Panc1 (cell line): ENCODE results near the gene SLC7A9. TPM values are rescaled to one million over a fixed set of nuclear protein-coding genes. Genes with fewer than 3 reads are reported as not detected.

Source experiments
- ATAC-seq: fragments of 200-7000 bp; cut with Tn5 transposase; 2 replicates; pipeline ENCODE4 v1.9.1; 2020; ENCODE audit warnings: mild to moderate bottlenecking, moderate library complexity
- Bru-seq: library from RNA; stranded (reverse); fragments of 400-500 nt; gene quantifications from one replicate; lab custom pipeline; 2021; lab: Mats Ljungman, UMichigan
- BruChase-seq, 2 experiments: library from RNA; stranded (reverse); fragments of 400-500 nt; gene quantifications; one replicate each; lab custom pipeline; 2021; lab: Mats Ljungman, UMichigan
- BruUV-seq: library from RNA; stranded (reverse); fragments of 400-500 nt; replicated peaks from 2 replicates; lab custom pipeline; 2021; lab: Mats Ljungman, UMichigan
- CTCF ChIA-PET: fragments of 300-600 bp; sonication (Branson Sonifier 250); formaldehyde crosslinking; loops from one replicate; lab custom pipeline; 2022; ENCODE audit warnings: antibody characterized with exemption; lab: Charles Lee
- POLR2A ChIA-PET: fragments of 300-600 bp; sonication (Branson Sonifier 250); formaldehyde crosslinking; loops from one replicate; lab custom pipeline; 2022; ENCODE audit warnings: antibody characterized with exemption; lab: Charles Lee
- DNase-seq: peaks from one replicate; pipeline ENCODE4 v3.0.0-alpha.2; 2010; ENCODE audit warnings: low read depth, low spot score
- H3K27ac ChIP-seq: 2 replicates; pipeline ENCODE4 v1.5.1; 2011; ENCODE audit warnings: mild to moderate bottlenecking, low read length, inconsistent platforms
- H3K27me3 ChIP-seq: fragments of 200-500 bp; sonication (Bioruptor generic); 2 replicates; pipeline ENCODE4 v1.6.0; 2014; ENCODE audit warnings: low read length, inconsistent platforms; ENCODE audit not compliant: control insufficient read depth, insufficient read depth
- H3K36me3 ChIP-seq: fragments of 200-500 bp; sonication (Bioruptor generic); 2 replicates; pipeline ENCODE4 v1.5.1; 2014; ENCODE audit warnings: inconsistent platforms, mild to moderate bottlenecking, low read length, moderate library complexity; ENCODE audit not compliant: control insufficient read depth, insufficient read depth
- H3K4me1 ChIP-seq: 2 replicates; pipeline ENCODE4 v1.5.1; 2011; ENCODE audit warnings: inconsistent platforms, mild to moderate bottlenecking, low read length, moderate library complexity; ENCODE audit not compliant: control insufficient read depth, insufficient read depth
- H3K4me3 ChIP-seq, 2 experiments: 2 replicates each; pipeline ENCODE4 v1.5.1; 2011 to 2012; ENCODE audit warnings: low read depth in 2 of 2, low read length in 2 of 2, mild to moderate bottlenecking in 2 of 2, inconsistent platforms in 1 of 2, moderate library complexity in 1 of 2
- H3K9me3 ChIP-seq: fragments of 200-500 bp; sonication (Bioruptor generic); 2 replicates; pipeline ENCODE4 v1.5.1; 2014; ENCODE audit warnings: low read depth, mild to moderate bottlenecking, inconsistent platforms, low read length, moderate library complexity; ENCODE audit not compliant: control insufficient read depth, insufficient read depth
- POLR2AphosphoS5 ChIP-seq: IDR thresholded peaks from 2 replicates; pipeline ENCODE4 v1.6.1; 2012; ENCODE audit warnings: mild to moderate bottlenecking, low read depth, low read length, moderate library complexity
- SIN3A ChIP-seq: IDR thresholded peaks from 2 replicates; pipeline ENCODE4 v1.6.1; 2012; ENCODE audit warnings: low read depth, mild to moderate bottlenecking, low read length, moderate library complexity, borderline replicate concordance; ENCODE audit not compliant: insufficient read depth
- TCF7L2 ChIP-seq: IDR thresholded peaks from 2 replicates; pipeline ENCODE4 v1.6.1; 2011; ENCODE audit warnings: mild to moderate bottlenecking, low read depth, low read length, inconsistent platforms
- in situ Hi-C: cut with HindIII; loops from 2 replicates; pipeline ENCODE4 v1.10.0; 2016; ENCODE audit warnings: low sequenced_read_pairs, low pct_unique_long_range_greater_than_20kb
- intact Hi-C: fragments of 100-400 bp; cut with micrococcal nuclease; formaldehyde crosslinking; loops from one replicate; pipeline ENCODE4 v1.10.0; 2022; ENCODE audit not compliant: unreplicated experiment
- long read RNA-seq: library from polyadenylated mRNA; unstranded; transcript quantifications from one replicate; pipeline ENCODE4 v2.0.0, GENCODE V29; 2021; ENCODE audit not compliant: unreplicated experiment
- polyA plus RNA-seq: library from polyadenylated mRNA; unstranded; fragments of >200 nt; gene quantifications from one replicate; pipeline ENCODE4 v1.2.1, GENCODE V29; 2012; ENCODE audit warnings: missing spikeins; ENCODE audit not compliant: insufficient read length
- total RNA-seq: library from RNA; stranded (reverse); gene quantifications from one replicate; pipeline ENCODE4 v1.2.1, GENCODE V29; 2021; ENCODE audit not compliant: unreplicated experiment
- TF ChIP-seq, protein P1 (sequence below), 2 experiments: IDR thresholded peaks; 2 replicates each; pipeline ENCODE4 v1.6.1; 2011 to 2012; ENCODE audit warnings: low read depth in 2 of 2, control low read depth in 1 of 2, low read length in 1 of 2, mild to moderate bottlenecking in 1 of 2, moderate library complexity in 1 of 2; ENCODE audit not compliant: insufficient read depth in 1 of 2
- TF ChIP-seq, protein P2 (sequence below): fragments of 450-650 bp; IDR thresholded peaks from 2 replicates; pipeline ENCODE4 v1.5.1; 2017; ENCODE audit warnings: mild to moderate bottlenecking

SLC7A9 gene
- total RNA-seq (0.28 TPM), Bru-seq, nascent RNA (percentile 22 among the genes with signal in this experiment), BruChase-seq, experiment 1, labeled RNA remaining after a 2-hour chase (percentile 30 among the genes with signal in this experiment), BruChase-seq, experiment 2, labeled RNA remaining after a 6-hour chase (percentile 26 among the genes with signal in this experiment)
- 0.36 TPM for polyA plus RNA-seq
- long read RNA-seq: 0 reads

DNA sequence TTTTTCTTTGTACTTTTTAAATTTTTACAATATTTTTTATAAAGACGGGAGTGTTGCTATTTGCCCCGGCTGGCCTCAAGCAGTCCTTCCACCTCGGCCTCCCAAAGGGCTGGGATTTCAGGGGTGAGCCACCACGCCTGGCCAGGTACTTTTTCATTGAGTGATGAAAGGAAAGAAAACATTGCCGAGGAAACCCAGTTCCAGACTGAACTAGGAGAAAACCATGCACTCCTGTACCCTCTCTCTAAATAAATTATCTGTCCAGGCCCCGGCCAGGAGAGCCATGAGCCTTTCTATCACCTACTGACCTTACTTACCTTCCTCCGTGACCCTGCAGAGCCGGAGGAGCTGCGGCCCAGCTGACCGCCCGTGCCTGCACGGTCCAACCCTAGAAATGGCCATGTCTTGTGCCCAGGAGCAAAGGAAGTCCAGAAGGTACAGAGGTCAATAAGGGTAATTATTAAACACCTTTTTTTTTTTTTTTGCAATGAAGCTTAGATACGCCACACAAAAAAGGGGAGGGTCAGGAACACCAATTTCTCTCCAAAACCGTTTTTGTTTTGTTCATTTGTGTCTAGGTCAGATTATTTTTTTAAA is at the start of gene SLC7A9:
TSS of gene SLC7A9 (minus strand) at position 399 of the 597 bp plus-strand sequence. CDS start 1,233 bp downstream, outside the sequence.
- Histone ChIP-seq H3K27me3 (no peaks in the 10 kb centered on the region), H3K4me3 (no peak within 1 kb of the TSS), H3K36me3 (no peaks in the 10 kb centered on the region), H3K4me1 (no peaks in the 10 kb centered on the region), H3K27ac (no peak within 1 kb of the TSS), H3K9me3 (no peaks in the 10 kb centered on the region)
- DNase-seq: no peak
- no peak for TF ChIP-seq TCF7L2
- no peak for TF ChIP-seq POLR2AphosphoS5
- TF ChIP-seq, protein P1, sequence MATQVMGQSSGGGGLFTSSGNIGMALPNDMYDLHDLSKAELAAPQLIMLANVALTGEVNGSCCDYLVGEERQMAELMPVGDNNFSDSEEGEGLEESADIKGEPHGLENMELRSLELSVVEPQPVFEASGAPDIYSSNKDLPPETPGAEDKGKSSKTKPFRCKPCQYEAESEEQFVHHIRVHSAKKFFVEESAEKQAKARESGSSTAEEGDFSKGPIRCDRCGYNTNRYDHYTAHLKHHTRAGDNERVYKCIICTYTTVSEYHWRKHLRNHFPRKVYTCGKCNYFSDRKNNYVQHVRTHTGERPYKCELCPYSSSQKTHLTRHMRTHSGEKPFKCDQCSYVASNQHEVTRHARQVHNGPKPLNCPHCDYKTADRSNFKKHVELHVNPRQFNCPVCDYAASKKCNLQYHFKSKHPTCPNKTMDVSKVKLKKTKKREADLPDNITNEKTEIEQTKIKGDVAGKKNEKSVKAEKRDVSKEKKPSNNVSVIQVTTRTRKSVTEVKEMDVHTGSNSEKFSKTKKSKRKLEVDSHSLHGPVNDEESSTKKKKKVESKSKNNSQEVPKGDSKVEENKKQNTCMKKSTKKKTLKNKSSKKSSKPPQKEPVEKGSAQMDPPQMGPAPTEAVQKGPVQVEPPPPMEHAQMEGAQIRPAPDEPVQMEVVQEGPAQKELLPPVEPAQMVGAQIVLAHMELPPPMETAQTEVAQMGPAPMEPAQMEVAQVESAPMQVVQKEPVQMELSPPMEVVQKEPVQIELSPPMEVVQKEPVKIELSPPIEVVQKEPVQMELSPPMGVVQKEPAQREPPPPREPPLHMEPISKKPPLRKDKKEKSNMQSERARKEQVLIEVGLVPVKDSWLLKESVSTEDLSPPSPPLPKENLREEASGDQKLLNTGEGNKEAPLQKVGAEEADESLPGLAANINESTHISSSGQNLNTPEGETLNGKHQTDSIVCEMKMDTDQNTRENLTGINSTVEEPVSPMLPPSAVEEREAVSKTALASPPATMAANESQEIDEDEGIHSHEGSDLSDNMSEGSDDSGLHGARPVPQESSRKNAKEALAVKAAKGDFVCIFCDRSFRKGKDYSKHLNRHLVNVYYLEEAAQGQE (IDR thresholded peaks at IDR 0.05; ENCODE audit: insufficient read depth in 1 of 2, low read depth in 2 of 2, low read length in 1 of 2): no peak
- TF ChIP-seq SIN3A: no peak
- TF ChIP-seq, protein P2, sequence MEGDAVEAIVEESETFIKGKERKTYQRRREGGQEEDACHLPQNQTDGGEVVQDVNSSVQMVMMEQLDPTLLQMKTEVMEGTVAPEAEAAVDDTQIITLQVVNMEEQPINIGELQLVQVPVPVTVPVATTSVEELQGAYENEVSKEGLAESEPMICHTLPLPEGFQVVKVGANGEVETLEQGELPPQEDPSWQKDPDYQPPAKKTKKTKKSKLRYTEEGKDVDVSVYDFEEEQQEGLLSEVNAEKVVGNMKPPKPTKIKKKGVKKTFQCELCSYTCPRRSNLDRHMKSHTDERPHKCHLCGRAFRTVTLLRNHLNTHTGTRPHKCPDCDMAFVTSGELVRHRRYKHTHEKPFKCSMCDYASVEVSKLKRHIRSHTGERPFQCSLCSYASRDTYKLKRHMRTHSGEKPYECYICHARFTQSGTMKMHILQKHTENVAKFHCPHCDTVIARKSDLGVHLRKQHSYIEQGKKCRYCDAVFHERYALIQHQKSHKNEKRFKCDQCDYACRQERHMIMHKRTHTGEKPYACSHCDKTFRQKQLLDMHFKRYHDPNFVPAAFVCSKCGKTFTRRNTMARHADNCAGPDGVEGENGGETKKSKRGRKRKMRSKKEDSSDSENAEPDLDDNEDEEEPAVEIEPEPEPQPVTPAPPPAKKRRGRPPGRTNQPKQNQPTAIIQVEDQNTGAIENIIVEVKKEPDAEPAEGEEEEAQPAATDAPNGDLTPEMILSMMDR: no peak
- no peak for ATAC-seq
- intact Hi-C loops (no loop called here), in situ Hi-C loops (no loop called here)
- CTCF ChIA-PET: interaction anchor here (0.6 kb wide), 1 partner anchor 51 kb away, joined by 4 read pairs; no protein-coding TSS in a partner anchor
- no TSS peak for BruUV-seq
- POLR2A ChIA-PET: no interaction called here

DNA sequence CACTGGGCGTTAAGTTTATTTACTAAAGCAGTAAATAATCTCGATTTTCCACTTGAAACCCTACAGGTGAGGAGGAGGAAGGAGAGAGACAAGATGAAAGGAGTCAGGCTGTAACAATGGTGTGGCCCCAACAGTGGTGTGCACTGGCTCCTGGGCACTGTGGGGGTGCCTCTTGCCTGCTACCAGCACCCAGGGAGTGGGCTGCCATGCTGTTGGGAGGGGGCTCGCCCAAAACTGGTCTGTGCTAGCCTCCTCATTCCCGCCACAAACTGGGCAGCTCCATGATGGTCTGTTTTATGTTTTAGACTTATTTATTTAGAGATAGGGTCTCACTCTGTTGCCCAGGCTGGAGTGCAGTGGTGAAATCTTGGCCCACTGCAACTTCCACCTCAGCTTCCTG is 49.8 kb upstream of the SLC7A9 start:
- no peak for ATAC-seq
- no peak for DNase-seq
- TF ChIP-seq TCF7L2: no peak
- TF ChIP-seq SIN3A: no peak
- TF ChIP-seq, protein P1 (IDR thresholded peaks at IDR 0.05; ENCODE audit: insufficient read depth in 1 of 2, low read depth in 2 of 2, low read length in 1 of 2): no peak
- TF ChIP-seq, protein P2: no peak
- TF ChIP-seq POLR2AphosphoS5: no peak
- CTCF ChIA-PET: no interaction called here
- no peak overlapping the region for H3K27ac ChIP-seq
- H3K9me3 ChIP-seq: no peaks in the 10 kb centered on the region
- H3K4me3 ChIP-seq: no peak overlapping the region
- H3K27me3 ChIP-seq: no peaks in the 10 kb centered on the region
- BruUV-seq: no TSS peak
- in situ Hi-C loops (no loop called here), intact Hi-C loops (no loop called here)
- H3K4me1 ChIP-seq: no peaks in the 10 kb centered on the region
- POLR2A ChIA-PET: no interaction called here
- no peaks in the 10 kb centered on the region for H3K36me3 ChIP-seq
